ENCODE data around the gene SOS2.
"Not testable (repeated sequence)": the region's sequence is repeated elsewhere in the genome, so short reads cannot be mapped to it uniquely, and the experiment has no call there.

SOS2 gene

DNA sequence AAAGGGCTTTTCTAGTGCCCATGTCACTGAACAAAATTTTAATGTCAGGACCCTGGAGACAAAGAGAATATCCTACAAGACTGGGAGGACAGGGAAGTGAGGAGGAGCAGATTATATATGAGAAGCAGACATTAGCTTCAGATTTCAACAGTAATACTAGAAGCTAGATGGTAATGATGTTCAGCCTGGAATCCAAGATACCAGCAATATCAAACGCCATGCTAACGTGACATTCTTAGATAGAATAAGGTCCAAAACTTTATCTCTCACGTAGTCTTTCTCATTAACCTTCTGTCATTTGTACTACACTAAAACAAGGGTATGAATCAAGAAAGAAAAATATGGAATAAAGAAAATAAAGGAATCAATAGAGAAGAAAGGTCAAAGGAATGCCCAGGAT lies 18.7 kb downstream of the SOS2 start:
- no peak overlapping the region for H3K4me3 ChIP-seq (ENCODE audit: low read depth, low read length)
- TF ChIP-seq CTCF (conservative IDR thresholded peaks at IDR 0.05; ENCODE audit: low read depth, low read length), result no peak
- no peak for DNase-seq (ENCODE audit: low read depth)

GRCh38 chr14:50210074-50210473 lies 21.3 kb downstream of the SOS2 start:
- no peak for TF ChIP-seq CTCF (conservative IDR thresholded peaks at IDR 0.05; ENCODE audit: low read depth, low read length)
- DNase-seq (ENCODE audit: low read depth), result no peak
- no peak overlapping the region for H3K4me3 ChIP-seq (ENCODE audit: low read depth, low read length)

DNA sequence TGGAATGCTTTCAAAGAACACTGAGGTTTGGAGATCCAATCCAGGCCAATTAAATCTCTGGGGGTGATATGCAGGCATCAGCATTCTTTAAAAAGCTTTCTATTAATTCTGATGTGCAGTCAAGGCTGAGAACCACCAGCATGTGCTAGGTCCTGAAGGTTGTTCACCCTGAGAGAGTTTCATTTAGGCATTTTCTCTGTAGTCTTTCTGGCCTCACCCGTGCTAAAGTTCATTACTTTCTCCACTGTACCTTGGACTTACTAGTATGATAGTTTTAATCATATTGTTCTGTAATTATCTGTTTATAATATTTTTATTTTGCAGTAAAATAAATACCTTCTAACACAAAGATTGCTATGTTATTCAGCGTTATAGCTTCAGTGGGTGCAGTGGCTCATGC lies 32.9 kb downstream of the SOS2 start:
- TF ChIP-seq CTCF (conservative IDR thresholded peaks at IDR 0.05; ENCODE audit: low read depth, low read length), result no peak
- no peak overlapping the region for H3K4me3 ChIP-seq (ENCODE audit: low read depth, low read length)

DNA sequence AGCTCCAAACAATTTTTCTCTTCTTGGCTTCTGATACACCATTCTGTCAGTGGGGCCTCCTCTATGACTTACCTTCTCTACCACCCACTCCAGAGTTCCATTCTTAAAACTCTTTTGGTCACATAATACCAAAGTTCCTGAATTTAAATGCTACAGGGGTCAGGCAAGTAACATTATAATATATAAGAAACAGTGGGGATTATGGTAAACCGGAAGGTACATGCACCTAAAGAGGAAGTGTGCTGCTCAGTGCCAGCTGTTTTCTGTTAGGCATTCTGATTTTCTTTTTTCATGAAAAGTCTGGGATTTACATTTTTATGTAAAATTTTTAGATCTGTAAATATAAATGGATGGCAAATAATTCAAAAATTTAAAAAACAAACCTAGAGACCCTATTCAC lies 39.9 kb downstream of the SOS2 start:
- TF ChIP-seq CTCF (conservative IDR thresholded peaks at IDR 0.05; ENCODE audit: low read depth, low read length), result no peak
- H3K4me3 ChIP-seq (ENCODE audit: low read depth, low read length), result no peak overlapping the region
- DNase-seq (ENCODE audit: low read depth), result no peak

More for the DNA sequence above, 32.9 kb downstream of the SOS2 start:
- DNase-seq (ENCODE audit: low read depth), result no peak

DNA sequence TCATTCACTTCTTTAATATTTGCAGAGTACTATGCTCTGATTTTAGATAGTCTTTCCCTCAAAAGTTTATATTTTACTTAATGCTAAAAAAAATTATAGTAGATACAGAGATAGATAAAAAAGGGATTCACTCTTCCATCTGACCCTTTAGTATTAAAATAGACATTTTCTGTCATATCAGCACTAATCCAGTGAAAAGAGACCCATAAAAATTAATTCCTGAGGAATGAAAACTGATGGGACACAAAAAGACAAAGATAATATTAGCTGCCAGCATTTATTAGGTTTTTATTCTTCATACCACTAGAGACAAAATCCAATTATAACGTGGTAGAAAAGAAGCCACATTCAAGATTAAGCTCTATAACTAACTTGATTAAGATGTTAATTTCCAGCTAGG lies 45.3 kb downstream of the SOS2 start:
- DNase-seq (ENCODE audit: low read depth), result no peak
- no peak overlapping the region for H3K4me3 ChIP-seq (ENCODE audit: low read depth, low read length)
- no peak for TF ChIP-seq CTCF (conservative IDR thresholded peaks at IDR 0.05; ENCODE audit: low read depth, low read length)

GRCh38 chr14:50173891-50174290 lies 57.5 kb downstream of the SOS2 start:
- H3K4me3 ChIP-seq (ENCODE audit: low read depth, low read length), result no peak overlapping the region
- no peak for TF ChIP-seq CTCF (conservative IDR thresholded peaks at IDR 0.05; ENCODE audit: low read depth, low read length)
- DNase-seq (ENCODE audit: low read depth), result no peak

DNA sequence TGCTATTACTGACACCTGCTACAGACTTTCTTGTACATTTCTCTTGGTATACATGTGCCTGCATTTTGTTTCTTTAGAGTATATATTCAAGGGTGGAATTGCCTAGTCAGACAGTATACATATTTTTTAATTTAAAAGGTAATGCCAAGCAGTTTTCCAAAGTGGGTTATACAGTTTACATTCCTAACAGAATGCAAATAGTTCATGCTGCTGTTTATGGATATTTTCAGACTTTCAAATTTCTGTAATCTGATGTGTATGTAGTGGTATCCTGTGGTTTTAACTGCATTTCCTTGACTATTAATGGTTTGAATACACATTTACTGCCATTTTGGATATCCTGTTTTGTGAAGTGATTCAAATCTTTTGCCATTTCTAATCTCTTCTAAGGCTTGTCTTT lies 59.5 kb downstream of the SOS2 start:
- no peak for DNase-seq (ENCODE audit: low read depth)
- TF ChIP-seq CTCF (conservative IDR thresholded peaks at IDR 0.05; ENCODE audit: low read depth, low read length), result no peak
- no peak overlapping the region for H3K4me3 ChIP-seq (ENCODE audit: low read depth, low read length)

DNA sequence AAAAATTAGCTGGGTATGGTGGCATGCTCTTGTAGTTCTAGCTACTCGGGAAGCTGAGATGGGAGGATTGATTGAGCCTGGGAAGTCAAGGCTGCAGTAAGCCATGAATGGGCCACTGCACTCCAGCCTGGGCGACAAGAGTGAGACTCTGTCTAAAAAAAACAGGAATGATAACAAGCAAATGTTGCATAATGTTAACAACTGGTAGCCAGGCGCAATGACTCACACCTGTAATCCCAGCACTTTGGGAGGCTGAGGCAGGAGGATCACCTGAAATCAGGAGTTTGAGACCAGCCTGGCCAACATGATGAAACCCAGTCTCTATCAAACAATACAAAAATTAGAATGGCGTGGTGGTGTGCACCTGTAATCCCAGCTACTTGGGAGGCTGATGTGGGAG lies 64.0 kb downstream of the SOS2 start:
- DNase-seq (ENCODE audit: low read depth); H3K4me3 ChIP-seq (ENCODE audit: low read depth, low read length): not testable (repeated sequence)

Data from choroid plexus epithelial cell (primary cell).